Ectodermal cell (in vitro differentiated cells): Measurements from ENCODE around the gene BMP6.
"Not testable (repeated sequence)": the region's sequence is repeated elsewhere in the genome, so short reads cannot be mapped to it uniquely, and the experiment has no call there.

Source experiments
- H3K27ac ChIP-seq: 2 replicates; pipeline ENCODE4 v1.7.0; 2013; ENCODE audit warnings: mild to moderate bottlenecking, low read depth, low read length; ENCODE audit not compliant: insufficient read depth, poor library complexity, severe bottlenecking
- H3K27me3 ChIP-seq: 2 replicates; pipeline ENCODE4 v1.7.0; 2013; ENCODE audit warnings: mild to moderate bottlenecking, low read length; ENCODE audit not compliant: insufficient read depth, control insufficient read depth, poor library complexity, severe bottlenecking
- H3K36me3 ChIP-seq: one replicate; pipeline ENCODE4 v1.7.0; 2013; ENCODE audit warnings: low read length; ENCODE audit not compliant: control insufficient read depth, insufficient read depth
- H3K4me1 ChIP-seq: one replicate; pipeline ENCODE4 v1.7.0; 2013; ENCODE audit warnings: low read length; ENCODE audit not compliant: control insufficient read depth, insufficient read depth
- H3K4me3 ChIP-seq: 2 replicates; pipeline ENCODE4 v1.7.0; 2013; ENCODE audit warnings: low read depth, low read length, control low read depth; ENCODE audit not compliant: insufficient read depth
- H3K9me3 ChIP-seq: 2 replicates; pipeline ENCODE4 v1.7.0; 2013; ENCODE audit warnings: mild to moderate bottlenecking, low read length, moderate library complexity; ENCODE audit not compliant: control insufficient read depth
- WGBS, 2 experiments: methylation state at CpG; one replicate each; pipeline ENCODE4 v1.1.7; 2013; ENCODE audit warnings: missing lambda C conversion rate in 2 of 2; 5-methylcytosine and 5-hydroxymethylcytosine counted together

The BMP6 gene

GRCh38 chr6:7888587-7889357, 162.9 kb downstream of the BMP6 start:
- H3K27ac ChIP-seq: no peak overlapping the region
- WGBS, 2 experiments: 95 to 96% methylated on average over 25 of the region's 25 CpGs
- no peaks in the 10 kb centered on the region for H3K27me3 ChIP-seq
- H3K4me1 ChIP-seq: no peaks in the 10 kb centered on the region
- H3K4me3 ChIP-seq: no peak overlapping the region
- H3K9me3 ChIP-seq: no peaks in the 10 kb centered on the region
- H3K36me3 ChIP-seq: peaks cover 48% of the 10 kb centered on the region

GRCh38 chr6:7891078-7891872, 165.4 kb downstream of the BMP6 start:
- H3K27me3 ChIP-seq: no peaks in the 10 kb centered on the region
- WGBS, 2 experiments: 93 to 97% methylated on average over 15 of the region's 15 CpGs
- no peak overlapping the region for H3K4me3 ChIP-seq
- no peak overlapping the region for H3K27ac ChIP-seq
- peaks cover 57% of the 10 kb centered on the region for H3K36me3 ChIP-seq
- H3K4me1 ChIP-seq: no peaks in the 10 kb centered on the region
- H3K9me3 ChIP-seq: no peaks in the 10 kb centered on the region

GRCh38 chr6:7892367-7892766, 166.5 kb downstream of the BMP6 start:
- not testable (repeated sequence) for H3K9me3 ChIP-seq, H3K27me3 ChIP-seq, H3K4me3 ChIP-seq, H3K27ac ChIP-seq, H3K4me1 ChIP-seq
- peaks cover 54% of the 10 kb centered on the region for H3K36me3 ChIP-seq
- 90 to 96% methylated on average over 4 of the region's 4 CpGs for WGBS, 2 experiments

- Histone ChIP-seq H3K9me3 (no peaks in the 10 kb centered on the region), H3K4me3 (no peak overlapping the region), H3K27ac (no peak overlapping the region), H3K4me1 (no peaks in the 10 kb centered on the region), H3K27me3 (no peaks in the 10 kb centered on the region), H3K36me3 (peaks cover 44% of the 10 kb centered on the region)
- 96% methylated on average over 12 of the region's 12 CpGs for WGBS, 2 experiments
These were observed 167.4 kb downstream of the BMP6 start for GRCh38 chr6:7893342-7893741.

- WGBS, 2 experiments: 94 to 96% methylated on average over 12 to 13 of the region's 13 CpGs
- H3K27me3 ChIP-seq: no peaks in the 10 kb centered on the region
- no peak overlapping the region for H3K27ac ChIP-seq
- H3K36me3 ChIP-seq: peaks cover 34% of the 10 kb centered on the region
- no peaks in the 10 kb centered on the region for H3K4me1 ChIP-seq
- H3K4me3 ChIP-seq: no peak overlapping the region
- no peaks in the 10 kb centered on the region for H3K9me3 ChIP-seq
These were observed 168.6 kb downstream of the BMP6 start for GRCh38 chr6:7894262-7895124.

- H3K4me3 ChIP-seq: no peak overlapping the region
- H3K36me3 ChIP-seq: peaks cover 30% of the 10 kb centered on the region
- H3K9me3 ChIP-seq: no peaks in the 10 kb centered on the region
- no peaks in the 10 kb centered on the region for H3K4me1 ChIP-seq
- no peak overlapping the region for H3K27ac ChIP-seq
- 93% methylated on average over 7 of the region's 7 CpGs for WGBS, 2 experiments
- no peaks in the 10 kb centered on the region for H3K27me3 ChIP-seq
These were observed 169.2 kb downstream of the BMP6 start for GRCh38 chr6:7895125-7895423.

GRCh38 chr6:7896465-7896987, 170.6 kb downstream of the BMP6 start:
- H3K27ac ChIP-seq: no peak overlapping the region
- H3K4me1 ChIP-seq: no peaks in the 10 kb centered on the region
- H3K27me3 ChIP-seq: no peaks in the 10 kb centered on the region
- H3K36me3 ChIP-seq: peaks cover 27% of the 10 kb centered on the region
- no peaks in the 10 kb centered on the region for H3K9me3 ChIP-seq
- H3K4me3 ChIP-seq: no peak overlapping the region
- 96 to 98% methylated on average over 4 to 6 of the region's 6 CpGs for WGBS, 2 experiments

- H3K36me3 ChIP-seq: peaks cover 26% of the 10 kb centered on the region
These were observed 171.7 kb downstream of the BMP6 start for GRCh38 chr6:7897461-7898192.

GRCh38 chr6:7898193-7898586, 172.3 kb downstream of the BMP6 start:
- H3K27me3 ChIP-seq, H3K9me3 ChIP-seq, H3K27ac ChIP-seq, H3K4me1 ChIP-seq, H3K4me3 ChIP-seq: not testable (repeated sequence)
- WGBS, 2 experiments: 90 to 93% methylated on average over 8 of the region's 8 CpGs
- H3K36me3 ChIP-seq: peaks cover 32% of the 10 kb centered on the region

More at GRCh38 chr6:7897461-7898192, 171.7 kb downstream of the BMP6 start:
- no peaks in the 10 kb centered on the region for H3K9me3 ChIP-seq
- H3K27ac ChIP-seq: no peak overlapping the region
- H3K27me3 ChIP-seq: no peaks in the 10 kb centered on the region
- H3K4me1 ChIP-seq: no peaks in the 10 kb centered on the region
- 94 to 95% methylated on average over 9 of the region's 9 CpGs for WGBS, 2 experiments
- H3K4me3 ChIP-seq: no peak overlapping the region
